Neural progenitor cell (in vitro differentiated cells): Measurements from ENCODE around the gene GDPD5. TPM values are rescaled to one million over a fixed set of nuclear protein-coding genes. Genes with fewer than 3 reads are reported as not detected.

Experiments used
- DNase-seq: peaks from one replicate; pipeline ENCODE4 v3.0.0-alpha.2; 2016; ENCODE audit warnings: low spot score
- H2AFZ ChIP-seq: fragments of 200-600 bp; sonication (generic); replicated peaks from 2 replicates; pipeline ENCODE4 v1.6.1; 2016; ENCODE audit warnings: antibody characterized with exemption
- H3F3A ChIP-seq: fragments of 200-600 bp; sonication (generic); 2 replicates; pipeline ENCODE4 v1.6.1; 2016; ENCODE audit warnings: antibody characterized with exemption, low read depth
- H3K27ac ChIP-seq: fragments of 200-600 bp; sonication (generic); 2 replicates; pipeline ENCODE4 v1.5.1; 2016; ENCODE audit warnings: mild to moderate bottlenecking
- H3K27me3 ChIP-seq: fragments of 200-600 bp; sonication (generic); 2 replicates; pipeline ENCODE4 v1.6.1; 2016; ENCODE audit warnings: mild to moderate bottlenecking, moderate library complexity
- H3K36me3 ChIP-seq: fragments of 200-600 bp; sonication (generic); 2 replicates; pipeline ENCODE4 v1.5.1; 2016
- H3K4me1 ChIP-seq: fragments of 200-600 bp; sonication (generic); 2 replicates; pipeline ENCODE4 v1.6.1; 2016; ENCODE audit warnings: mixed run types
- H3K4me2 ChIP-seq: fragments of 200-600 bp; sonication (generic); 2 replicates; pipeline ENCODE4 v1.6.1; 2016
- H3K4me3 ChIP-seq: fragments of 200-600 bp; sonication (generic); 2 replicates; pipeline ENCODE4 v1.5.1; 2016
- H3K79me2 ChIP-seq: fragments of 200-600 bp; sonication (generic); 2 replicates; pipeline ENCODE4 v1.6.1; 2016; ENCODE audit warnings: low read depth
- H3K9ac ChIP-seq: fragments of 200-600 bp; sonication (generic); 2 replicates; pipeline ENCODE4 v1.6.1; 2016
- H3K9me3 ChIP-seq: fragments of 200-600 bp; sonication (generic); 2 replicates; pipeline ENCODE4 v1.5.1; 2016; ENCODE audit warnings: low read depth
- H4K20me1 ChIP-seq: fragments of 200-600 bp; sonication (generic); 2 replicates; pipeline ENCODE4 v1.6.1; 2016; ENCODE audit warnings: low read depth
- H3K27ac Mint-ChIP-seq: 3 replicates; pipeline ENCODE4 v1.8.0; 2021; ENCODE audit warnings: mixed read lengths
- H3K27me3 Mint-ChIP-seq: 2 replicates; pipeline ENCODE4 v1.8.0; 2022; ENCODE audit warnings: low read depth, mild to moderate bottlenecking, inconsistent platforms, moderate library complexity, mixed read lengths; ENCODE audit not compliant: insufficient read depth
- H3K36me3 Mint-ChIP-seq: 3 replicates; pipeline ENCODE4 v1.8.0; 2021; ENCODE audit warnings: mixed read lengths
- H3K4me1 Mint-ChIP-seq: 3 replicates; pipeline ENCODE4 v1.8.0; 2021; ENCODE audit warnings: mixed read lengths
- H3K4me3 Mint-ChIP-seq: 3 replicates; pipeline ENCODE4 v1.8.0; 2021; ENCODE audit warnings: mild to moderate bottlenecking, moderate library complexity, mixed read lengths
- H3K9me3 Mint-ChIP-seq: 3 replicates; pipeline ENCODE4 v1.8.0; 2020; ENCODE audit warnings: mixed read lengths
- EZH2 ChIP-seq: fragments of 200-600 bp; sonication (generic); IDR thresholded peaks from 2 replicates; pipeline ENCODE4 v1.6.1; 2017; ENCODE audit warnings: antibody characterized with exemption, mild to moderate bottlenecking, moderate library complexity
- EZH2phosphoT487 ChIP-seq: fragments of 200-600 bp; sonication (generic); IDR thresholded peaks from 2 replicates; pipeline ENCODE4 v1.6.1; 2017; ENCODE audit warnings: antibody characterized with exemption
- total RNA-seq: library from RNA; depleted of rRNA; stranded (reverse); fragments of >200 nt; gene quantifications from 2 replicates; pipeline ENCODE4 v1.2.3, GENCODE V29; 2015; ENCODE audit warnings: low replicate concordance
- TF ChIP-seq, protein P1 (sequence below): fragments of 200-600 bp; sonication (generic); IDR thresholded peaks from 2 replicates; pipeline ENCODE4 v1.5.1; 2017; ENCODE audit warnings: antibody characterized with exemption, mild to moderate bottlenecking

GDPD5 gene
- total RNA-seq, 1 donor from 2014 or later, result 11.3 TPM

DNA sequence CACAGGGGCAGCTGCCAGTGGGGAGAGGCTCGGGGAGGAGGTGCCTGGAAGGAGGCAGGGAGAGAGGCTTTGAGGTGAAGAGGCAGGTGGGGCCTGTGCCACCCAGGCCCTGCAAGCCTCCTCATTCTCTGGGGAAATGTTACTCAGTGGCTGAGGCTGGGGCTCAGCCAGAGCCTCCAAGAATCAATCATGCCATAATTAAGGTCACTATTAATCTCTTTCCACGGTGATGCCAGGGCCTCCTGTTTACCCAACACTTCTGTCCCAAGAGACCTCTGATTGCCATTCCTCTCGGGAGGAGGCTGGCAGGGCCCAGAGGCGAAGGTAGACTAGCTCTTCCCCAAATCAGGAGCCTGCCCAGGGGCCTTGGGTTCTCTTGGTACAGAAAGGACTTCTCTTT lies 38.4 kb downstream of the GDPD5 start:
- Histone ChIP-seq H4K20me1 (peaks cover 4% of the 10 kb centered on the region), H3K9ac (no peak overlapping the region), H3F3A (no peaks in the 10 kb centered on the region), H3K27ac (no peak overlapping the region), H3K79me2 (no peaks in the 10 kb centered on the region), H3K36me3 (no peaks in the 10 kb centered on the region), H3K9me3 (no peaks in the 10 kb centered on the region), H3K27me3 (no peaks in the 10 kb centered on the region), H2AFZ (no peak overlapping the region), H3K4me3 (no peak overlapping the region), H3K4me1 (peaks cover 12% of the 10 kb centered on the region), H3K4me2 (no peak overlapping the region)
- Mint-ChIP-seq H3K4me3 (no peak overlapping the region), H3K36me3 (no peaks in the 10 kb centered on the region), H3K27ac (no peak overlapping the region), H3K9me3 (no peaks in the 10 kb centered on the region), H3K27me3 (peaks cover 13% of the 10 kb centered on the region), H3K4me1 (peaks cover 19% of the 10 kb centered on the region)
- TF ChIP-seq, protein P1, sequence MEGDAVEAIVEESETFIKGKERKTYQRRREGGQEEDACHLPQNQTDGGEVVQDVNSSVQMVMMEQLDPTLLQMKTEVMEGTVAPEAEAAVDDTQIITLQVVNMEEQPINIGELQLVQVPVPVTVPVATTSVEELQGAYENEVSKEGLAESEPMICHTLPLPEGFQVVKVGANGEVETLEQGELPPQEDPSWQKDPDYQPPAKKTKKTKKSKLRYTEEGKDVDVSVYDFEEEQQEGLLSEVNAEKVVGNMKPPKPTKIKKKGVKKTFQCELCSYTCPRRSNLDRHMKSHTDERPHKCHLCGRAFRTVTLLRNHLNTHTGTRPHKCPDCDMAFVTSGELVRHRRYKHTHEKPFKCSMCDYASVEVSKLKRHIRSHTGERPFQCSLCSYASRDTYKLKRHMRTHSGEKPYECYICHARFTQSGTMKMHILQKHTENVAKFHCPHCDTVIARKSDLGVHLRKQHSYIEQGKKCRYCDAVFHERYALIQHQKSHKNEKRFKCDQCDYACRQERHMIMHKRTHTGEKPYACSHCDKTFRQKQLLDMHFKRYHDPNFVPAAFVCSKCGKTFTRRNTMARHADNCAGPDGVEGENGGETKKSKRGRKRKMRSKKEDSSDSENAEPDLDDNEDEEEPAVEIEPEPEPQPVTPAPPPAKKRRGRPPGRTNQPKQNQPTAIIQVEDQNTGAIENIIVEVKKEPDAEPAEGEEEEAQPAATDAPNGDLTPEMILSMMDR, result no peak
- no peak for TF ChIP-seq EZH2phosphoT487
- TF ChIP-seq EZH2, result no peak
- no peak for DNase-seq

DNA sequence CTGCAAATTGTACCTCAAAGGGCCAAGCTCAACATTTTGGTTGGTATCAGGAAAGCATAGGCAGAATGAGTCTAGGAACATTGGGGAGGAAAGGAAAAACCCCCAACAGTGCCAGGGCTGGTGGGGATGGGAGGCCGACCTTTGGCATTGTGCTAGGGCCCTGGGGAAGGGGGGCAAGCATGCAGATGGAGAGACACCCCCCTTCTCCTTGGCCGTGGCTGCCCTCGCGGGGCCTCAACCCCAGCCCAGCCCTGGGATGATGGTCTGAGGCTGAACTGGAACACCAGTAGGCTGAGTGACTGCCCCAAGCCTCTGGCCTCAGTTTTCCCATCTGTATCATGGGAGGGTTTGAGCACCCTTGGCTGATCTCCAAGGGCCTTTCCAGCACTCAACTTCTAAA lies 40.0 kb downstream of the GDPD5 start:
- H3K4me1 Mint-ChIP-seq, result peaks cover 15% of the 10 kb centered on the region
- Histone ChIP-seq H3F3A (no peaks in the 10 kb centered on the region), H3K9me3 (no peaks in the 10 kb centered on the region), H3K27ac (no peak overlapping the region), H3K79me2 (no peaks in the 10 kb centered on the region), H3K9ac (no peak overlapping the region), H2AFZ (no peak overlapping the region), H3K4me1 (peaks cover 14% of the 10 kb centered on the region), H3K36me3 (no peaks in the 10 kb centered on the region), H3K4me3 (no peak overlapping the region), H3K4me2 (no peak overlapping the region), H3K27me3 (no peaks in the 10 kb centered on the region), H4K20me1 (peaks cover 4% of the 10 kb centered on the region)
- no peaks in the 10 kb centered on the region for H3K36me3 Mint-ChIP-seq
- no peak overlapping the region for H3K27ac Mint-ChIP-seq
- H3K9me3 Mint-ChIP-seq, result no peaks in the 10 kb centered on the region
- no peak for DNase-seq
- peaks cover 13% of the 10 kb centered on the region for H3K27me3 Mint-ChIP-seq
- TF ChIP-seq EZH2, result no peak
- TF ChIP-seq EZH2phosphoT487, result no peak
- TF ChIP-seq, protein P1, result no peak
- H3K4me3 Mint-ChIP-seq, result no peak overlapping the region

DNA sequence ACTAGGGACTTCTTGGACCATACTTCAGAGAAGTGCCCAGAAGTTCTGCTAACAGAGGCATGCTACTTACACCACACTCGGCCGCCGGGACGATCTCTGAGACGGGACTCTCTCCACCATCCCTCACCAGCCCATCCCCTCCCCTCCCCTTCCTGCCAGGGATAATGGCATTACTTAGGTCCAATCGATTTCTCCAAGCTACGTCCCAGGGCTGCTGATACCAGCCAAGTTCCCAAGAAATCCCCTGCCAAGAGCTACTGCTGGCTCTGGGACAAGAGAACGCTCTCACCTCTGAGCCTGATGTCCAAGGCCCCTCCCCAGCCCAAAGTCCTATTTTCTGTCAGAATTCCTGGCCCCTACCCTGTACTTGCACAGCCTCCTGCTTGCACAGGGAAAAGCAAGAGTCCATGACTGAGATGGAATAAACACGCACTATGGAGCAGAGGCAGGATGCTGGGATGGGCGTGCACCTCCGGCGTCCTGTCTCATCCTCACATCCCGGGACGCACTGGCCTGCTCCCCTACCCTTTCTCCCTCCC lies 42.7 kb downstream of the GDPD5 start:
- Mint-ChIP-seq H3K9me3 (no peaks in the 10 kb centered on the region), H3K27ac (no peak overlapping the region), H3K36me3 (no peaks in the 10 kb centered on the region), H3K4me1 (peaks cover 6% of the 10 kb centered on the region), H3K4me3 (no peak overlapping the region), H3K27me3 (peaks cover 12% of the 10 kb centered on the region)
- Histone ChIP-seq H3K4me3 (no peak overlapping the region), H3F3A (no peaks in the 10 kb centered on the region), H2AFZ (no peak overlapping the region), H4K20me1 (no peaks in the 10 kb centered on the region), H3K9me3 (no peaks in the 10 kb centered on the region), H3K4me1 (peaks cover 3% of the 10 kb centered on the region), H3K79me2 (no peaks in the 10 kb centered on the region), H3K36me3 (no peaks in the 10 kb centered on the region), H3K27ac (no peak overlapping the region), H3K9ac (no peak overlapping the region), H3K4me2 (no peak overlapping the region), H3K27me3 (no peaks in the 10 kb centered on the region)
- no peak for TF ChIP-seq EZH2
- TF ChIP-seq, protein P1, result no peak
- TF ChIP-seq EZH2phosphoT487, result no peak
- no peak for DNase-seq
